Measurements from ENCODE around the gene TEX14.
"Not testable (repeated sequence)": the region's sequence is repeated elsewhere in the genome, so short reads cannot be mapped to it uniquely, and the experiment has no call there.

Gene TEX14

GRCh38 chr17:58679263-58680037 lies 12.4 kb downstream of the TEX14 start:
- TF ChIP-seq JUND (IDR thresholded peaks at IDR 0.05; ENCODE audit: low read depth) = peak; percentile 95
- in situ Hi-C loops (cut with HindIII; ENCODE audit: low pct_unique_long_range_greater_than_20kb, low sequenced_read_pairs) = no loop called here
- DNase-seq (ENCODE audit: low read depth in 1 of 2, low spot score in 1 of 2) = peak; percentile 26 to 99

GRCh38 chr17:58678287-58678686 lies 13.6 kb downstream of the TEX14 start:
- in situ Hi-C loops (cut with HindIII; ENCODE audit: low pct_unique_long_range_greater_than_20kb, low sequenced_read_pairs); DNase-seq (ENCODE audit: low read depth in 1 of 2, low spot score in 1 of 2): not testable (repeated sequence)

GRCh38 chr17:58677194-58677880 lies 14.5 kb downstream of the TEX14 start:
- peak in 1 of 2 experiments; percentile 42 for DNase-seq (ENCODE audit: low read depth in 1 of 2, low spot score in 1 of 2)
- in situ Hi-C loops (cut with HindIII; ENCODE audit: low pct_unique_long_range_greater_than_20kb, low sequenced_read_pairs) = no loop called here
- no peak for TF ChIP-seq JUND (IDR thresholded peaks at IDR 0.05; ENCODE audit: low read depth)

GRCh38 chr17:58671969-58672368 lies 19.9 kb downstream of the TEX14 start:
- TF ChIP-seq JUND (IDR thresholded peaks at IDR 0.05; ENCODE audit: low read depth) = no peak
- in situ Hi-C loops (cut with HindIII; ENCODE audit: low pct_unique_long_range_greater_than_20kb, low sequenced_read_pairs) = no loop called here
- DNase-seq (ENCODE audit: low read depth in 1 of 2, low spot score in 1 of 2) = no peak

- DNase-seq (ENCODE audit: low read depth in 1 of 2, low spot score in 1 of 2) = no peak
- no peak for TF ChIP-seq JUND (IDR thresholded peaks at IDR 0.05; ENCODE audit: low read depth)
- in situ Hi-C loops (cut with HindIII; ENCODE audit: low pct_unique_long_range_greater_than_20kb, low sequenced_read_pairs) = no loop called here
These were observed 22.0 kb downstream of the TEX14 start for GRCh38 chr17:58669853-58670252.

GRCh38 chr17:58668598-58668935 lies 23.3 kb downstream of the TEX14 start:
- in situ Hi-C loops (cut with HindIII; ENCODE audit: low pct_unique_long_range_greater_than_20kb, low sequenced_read_pairs) = no loop called here
- no peak for DNase-seq (ENCODE audit: low read depth in 1 of 2, low spot score in 1 of 2)
- TF ChIP-seq JUND (IDR thresholded peaks at IDR 0.05; ENCODE audit: low read depth) = no peak

GRCh38 chr17:58667934-58668597 lies 23.8 kb downstream of the TEX14 start:
- in situ Hi-C loops (cut with HindIII; ENCODE audit: low pct_unique_long_range_greater_than_20kb, low sequenced_read_pairs) = no loop called here
- no peak for TF ChIP-seq JUND (IDR thresholded peaks at IDR 0.05; ENCODE audit: low read depth)
- DNase-seq (ENCODE audit: low read depth in 1 of 2, low spot score in 1 of 2) = peak in 1 of 2 experiments; percentile 59

- in situ Hi-C loops (cut with HindIII; ENCODE audit: low pct_unique_long_range_greater_than_20kb, low sequenced_read_pairs) = no loop called here
- TF ChIP-seq JUND (IDR thresholded peaks at IDR 0.05; ENCODE audit: low read depth) = no peak
- DNase-seq (ENCODE audit: low read depth in 1 of 2, low spot score in 1 of 2) = peak; percentile 44 to 96
These were observed 25.0 kb downstream of the TEX14 start for GRCh38 chr17:58666858-58667267.

GRCh38 chr17:58665946-58666857 lies 25.6 kb downstream of the TEX14 start:
- TF ChIP-seq JUND (IDR thresholded peaks at IDR 0.05; ENCODE audit: low read depth) = no peak
- in situ Hi-C loops (cut with HindIII; ENCODE audit: low pct_unique_long_range_greater_than_20kb, low sequenced_read_pairs) = no loop called here
- peak in 1 of 2 experiments; percentile 80 for DNase-seq (ENCODE audit: low read depth in 1 of 2, low spot score in 1 of 2)

GRCh38 chr17:58664302-58664701 lies 27.5 kb downstream of the TEX14 start:
- no peak for TF ChIP-seq JUND (IDR thresholded peaks at IDR 0.05; ENCODE audit: low read depth)
- in situ Hi-C loops (cut with HindIII; ENCODE audit: low pct_unique_long_range_greater_than_20kb, low sequenced_read_pairs) = no loop called here
- DNase-seq (ENCODE audit: low read depth in 1 of 2, low spot score in 1 of 2) = no peak

- in situ Hi-C loops (cut with HindIII; ENCODE audit: low pct_unique_long_range_greater_than_20kb, low sequenced_read_pairs) = no loop called here
- no peak for DNase-seq (ENCODE audit: low read depth in 1 of 2, low spot score in 1 of 2)
- TF ChIP-seq JUND (IDR thresholded peaks at IDR 0.05; ENCODE audit: low read depth) = no peak
These were observed 30.3 kb downstream of the TEX14 start for GRCh38 chr17:58661499-58661898.

- in situ Hi-C loops (cut with HindIII; ENCODE audit: low pct_unique_long_range_greater_than_20kb, low sequenced_read_pairs) = no loop called here
- TF ChIP-seq JUND (IDR thresholded peaks at IDR 0.05; ENCODE audit: low read depth) = no peak
These were observed 31.2 kb downstream of the TEX14 start for GRCh38 chr17:58660621-58661020.

GRCh38 chr17:58659714-58660084 lies 32.1 kb downstream of the TEX14 start:
- DNase-seq (ENCODE audit: low read depth in 1 of 2, low spot score in 1 of 2); in situ Hi-C loops (cut with HindIII; ENCODE audit: low pct_unique_long_range_greater_than_20kb, low sequenced_read_pairs): not testable (repeated sequence)

More at GRCh38 chr17:58660621-58661020, 31.2 kb downstream of the TEX14 start:
- no peak for DNase-seq (ENCODE audit: low read depth in 1 of 2, low spot score in 1 of 2)

Measured in T47D (cell line).